ENCODE results near the gene CCDC120. TPM values are rescaled to one million over a fixed set of nuclear protein-coding genes. Genes with fewer than 3 reads are reported as not detected.

Gene CCDC120
- total RNA-seq, 1 experiment from 2014 or later, result 11.0 TPM

DNA sequence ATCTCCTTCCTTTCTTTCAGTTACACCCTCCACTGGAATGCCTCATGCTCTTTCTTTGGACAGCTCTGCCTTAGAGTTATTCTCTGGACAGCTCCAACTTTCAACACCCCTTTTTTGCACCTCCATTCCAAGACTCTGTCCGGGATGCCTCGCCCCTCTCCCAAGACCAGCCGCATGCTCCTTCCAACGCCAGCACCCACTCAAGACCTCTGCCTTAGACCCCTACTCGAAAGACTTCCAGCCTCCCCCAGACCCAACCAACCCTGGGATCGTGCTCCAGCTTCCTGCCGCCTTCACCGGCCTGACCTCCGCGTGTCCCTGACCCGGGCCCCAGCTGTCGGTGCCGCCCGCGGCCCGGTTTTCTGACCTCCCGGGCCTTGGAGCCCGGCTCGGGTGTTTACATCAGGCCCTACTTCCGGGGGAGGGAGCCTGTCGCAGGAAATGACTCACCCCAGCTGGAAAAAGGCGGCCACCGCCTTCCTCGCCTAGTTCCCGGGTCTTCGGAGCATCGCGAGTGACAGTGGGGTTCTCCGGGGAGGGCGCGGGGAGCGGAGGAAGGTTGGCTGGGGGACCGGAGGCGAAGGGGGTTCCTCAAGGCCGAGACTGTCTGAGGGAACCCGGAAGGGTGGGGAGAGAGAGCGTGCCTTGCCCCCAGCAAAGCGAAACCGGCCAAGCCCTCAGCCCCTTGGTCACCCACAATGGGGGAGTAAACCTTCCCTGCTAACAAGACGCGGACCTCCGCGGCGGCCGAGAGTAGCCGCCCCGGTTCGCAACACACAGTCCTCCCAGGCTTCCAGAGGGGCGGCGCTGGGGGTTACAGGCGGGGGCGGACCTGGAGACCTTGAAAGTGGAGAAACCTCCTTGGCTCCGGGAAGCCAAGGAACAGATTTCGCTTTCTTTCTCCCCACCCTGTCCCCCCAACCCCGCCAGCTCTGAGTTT is 21.0 kb downstream of the CCDC120 start, which contains the start of gene WDR45:
Gene WDR45 (minus strand): TSS at position 399 of the 940 bp plus-strand sequence. CDS start 1,792 bp downstream, outside the sequence.
- H3K4me1 ChIP-seq (ENCODE audit: control insufficient read depth, insufficient read depth, low read length), result no peaks in the 10 kb centered on the region; the same call in 1 of the 2 replicates
- in situ Hi-C loops (cut with HindIII; ENCODE audit: low pct_unique_long_range_greater_than_20kb, low sequenced_read_pairs), result no loop called here
- no peaks in the 10 kb centered on the region for H3K27me3 ChIP-seq (ENCODE audit: control insufficient read depth, insufficient read depth, low read length)
- BruUV-seq (replicated peaks), result TSS peak; percentile 97
- H3K36me3 ChIP-seq (ENCODE audit: control insufficient read depth, insufficient read depth, low read length), result no peaks in the 10 kb centered on the region
- TF ChIP-seq, protein P1, sequence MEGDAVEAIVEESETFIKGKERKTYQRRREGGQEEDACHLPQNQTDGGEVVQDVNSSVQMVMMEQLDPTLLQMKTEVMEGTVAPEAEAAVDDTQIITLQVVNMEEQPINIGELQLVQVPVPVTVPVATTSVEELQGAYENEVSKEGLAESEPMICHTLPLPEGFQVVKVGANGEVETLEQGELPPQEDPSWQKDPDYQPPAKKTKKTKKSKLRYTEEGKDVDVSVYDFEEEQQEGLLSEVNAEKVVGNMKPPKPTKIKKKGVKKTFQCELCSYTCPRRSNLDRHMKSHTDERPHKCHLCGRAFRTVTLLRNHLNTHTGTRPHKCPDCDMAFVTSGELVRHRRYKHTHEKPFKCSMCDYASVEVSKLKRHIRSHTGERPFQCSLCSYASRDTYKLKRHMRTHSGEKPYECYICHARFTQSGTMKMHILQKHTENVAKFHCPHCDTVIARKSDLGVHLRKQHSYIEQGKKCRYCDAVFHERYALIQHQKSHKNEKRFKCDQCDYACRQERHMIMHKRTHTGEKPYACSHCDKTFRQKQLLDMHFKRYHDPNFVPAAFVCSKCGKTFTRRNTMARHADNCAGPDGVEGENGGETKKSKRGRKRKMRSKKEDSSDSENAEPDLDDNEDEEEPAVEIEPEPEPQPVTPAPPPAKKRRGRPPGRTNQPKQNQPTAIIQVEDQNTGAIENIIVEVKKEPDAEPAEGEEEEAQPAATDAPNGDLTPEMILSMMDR (IDR thresholded peaks at IDR 0.05), result no peak
- no peak for TF ChIP-seq TCF7L2 (IDR thresholded peaks at IDR 0.05; ENCODE audit: low read depth, low read length)
- peak; percentile 79 for TF ChIP-seq POLR2AphosphoS5 (IDR thresholded peaks at IDR 0.05; ENCODE audit: low read depth, low read length)
- peak; percentile 76 for TF ChIP-seq SIN3A (IDR thresholded peaks at IDR 0.05; ENCODE audit: borderline replicate concordance, insufficient read depth, low read depth, low read length)
- TF ChIP-seq, protein P2, sequence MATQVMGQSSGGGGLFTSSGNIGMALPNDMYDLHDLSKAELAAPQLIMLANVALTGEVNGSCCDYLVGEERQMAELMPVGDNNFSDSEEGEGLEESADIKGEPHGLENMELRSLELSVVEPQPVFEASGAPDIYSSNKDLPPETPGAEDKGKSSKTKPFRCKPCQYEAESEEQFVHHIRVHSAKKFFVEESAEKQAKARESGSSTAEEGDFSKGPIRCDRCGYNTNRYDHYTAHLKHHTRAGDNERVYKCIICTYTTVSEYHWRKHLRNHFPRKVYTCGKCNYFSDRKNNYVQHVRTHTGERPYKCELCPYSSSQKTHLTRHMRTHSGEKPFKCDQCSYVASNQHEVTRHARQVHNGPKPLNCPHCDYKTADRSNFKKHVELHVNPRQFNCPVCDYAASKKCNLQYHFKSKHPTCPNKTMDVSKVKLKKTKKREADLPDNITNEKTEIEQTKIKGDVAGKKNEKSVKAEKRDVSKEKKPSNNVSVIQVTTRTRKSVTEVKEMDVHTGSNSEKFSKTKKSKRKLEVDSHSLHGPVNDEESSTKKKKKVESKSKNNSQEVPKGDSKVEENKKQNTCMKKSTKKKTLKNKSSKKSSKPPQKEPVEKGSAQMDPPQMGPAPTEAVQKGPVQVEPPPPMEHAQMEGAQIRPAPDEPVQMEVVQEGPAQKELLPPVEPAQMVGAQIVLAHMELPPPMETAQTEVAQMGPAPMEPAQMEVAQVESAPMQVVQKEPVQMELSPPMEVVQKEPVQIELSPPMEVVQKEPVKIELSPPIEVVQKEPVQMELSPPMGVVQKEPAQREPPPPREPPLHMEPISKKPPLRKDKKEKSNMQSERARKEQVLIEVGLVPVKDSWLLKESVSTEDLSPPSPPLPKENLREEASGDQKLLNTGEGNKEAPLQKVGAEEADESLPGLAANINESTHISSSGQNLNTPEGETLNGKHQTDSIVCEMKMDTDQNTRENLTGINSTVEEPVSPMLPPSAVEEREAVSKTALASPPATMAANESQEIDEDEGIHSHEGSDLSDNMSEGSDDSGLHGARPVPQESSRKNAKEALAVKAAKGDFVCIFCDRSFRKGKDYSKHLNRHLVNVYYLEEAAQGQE (IDR thresholded peaks at IDR 0.05; ENCODE audit: insufficient read depth in 1 of 2, low read depth in 2 of 2, low read length in 1 of 2), result peak in 1 of 2 experiments; percentile 47; a peak in 1 of 4 replicates
- ChIA-PET CTCF (no interaction called here), POLR2A (interaction anchor here (0.7 kb wide), 1 partner anchor 17 kb away, joined by 3 read pairs; no protein-coding TSS in a partner anchor)
- DNase-seq (ENCODE audit: low read depth, low spot score) (no peak), ATAC-seq (peak; percentile 93)
- H3K4me3 ChIP-seq (ENCODE audit: low read depth in 2 of 2, low read length in 2 of 2), result peak within 1 kb of the TSS; percentile 66 to 91
- intact Hi-C loops (cut with micrococcal nuclease; ENCODE audit: unreplicated experiment), result no loop called here
- no peaks in the 10 kb centered on the region for H3K9me3 ChIP-seq (ENCODE audit: control insufficient read depth, insufficient read depth, low read depth, low read length)
- H3K27ac ChIP-seq (ENCODE audit: low read length), result peak within 1 kb of the TSS; percentile 84

DNA sequence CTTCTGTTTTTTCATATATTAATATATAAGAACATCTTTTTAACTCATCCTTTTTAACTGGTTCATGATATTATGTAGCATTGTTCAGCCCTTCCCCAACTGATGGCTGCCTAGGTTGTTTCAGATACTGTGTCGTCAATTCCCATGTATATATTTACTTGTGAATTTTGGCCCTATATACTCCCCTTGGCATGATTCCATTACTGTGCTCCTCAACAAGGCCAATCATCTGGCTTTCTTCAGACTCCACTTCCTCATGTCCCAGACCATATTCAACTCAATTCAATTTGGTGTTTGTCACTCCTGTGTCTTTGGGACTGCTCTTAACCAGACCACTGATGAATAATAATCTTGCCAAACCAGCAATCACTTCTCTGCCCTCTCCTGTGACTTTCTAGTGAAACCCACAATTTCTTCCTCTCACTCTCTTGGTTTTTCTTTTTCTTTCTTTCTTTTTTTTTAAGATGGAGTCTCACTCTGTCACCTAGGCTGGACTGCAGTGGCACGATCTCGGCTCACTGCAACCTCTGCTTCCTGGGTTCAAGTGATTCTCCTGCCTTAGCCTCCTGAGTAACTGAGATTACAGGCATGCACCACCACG is 23.6 kb downstream of the CCDC120 start:
- H3K4me3 ChIP-seq (ENCODE audit: low read depth in 2 of 2, low read length in 2 of 2), result no peak overlapping the region
- BruUV-seq (replicated peaks), result no TSS peak
- DNase-seq (ENCODE audit: low read depth, low spot score), result no peak
- intact Hi-C loops (cut with micrococcal nuclease; ENCODE audit: unreplicated experiment), result no loop called here
- POLR2A ChIA-PET, result no interaction called here
- CTCF ChIA-PET, result no interaction called here
- TF ChIP-seq POLR2AphosphoS5 (IDR thresholded peaks at IDR 0.05; ENCODE audit: low read depth, low read length) (no peak), TCF7L2 (IDR thresholded peaks at IDR 0.05; ENCODE audit: low read depth, low read length) (no peak), SIN3A (IDR thresholded peaks at IDR 0.05; ENCODE audit: borderline replicate concordance, insufficient read depth, low read depth, low read length) (no peak)
- TF ChIP-seq, protein P2 (IDR thresholded peaks at IDR 0.05; ENCODE audit: insufficient read depth in 1 of 2, low read depth in 2 of 2, low read length in 1 of 2), result no peak
- TF ChIP-seq, protein P1 (IDR thresholded peaks at IDR 0.05), result no peak
- no peaks in the 10 kb centered on the region for H3K27me3 ChIP-seq (ENCODE audit: control insufficient read depth, insufficient read depth, low read length)
- no peaks in the 10 kb centered on the region for H3K36me3 ChIP-seq (ENCODE audit: control insufficient read depth, insufficient read depth, low read length)
- no peak overlapping the region for H3K27ac ChIP-seq (ENCODE audit: low read length)
- H3K4me1 ChIP-seq (ENCODE audit: control insufficient read depth, insufficient read depth, low read length), result no peaks in the 10 kb centered on the region; the same call in 1 of the 2 replicates
- ATAC-seq, result no peak
- no peaks in the 10 kb centered on the region for H3K9me3 ChIP-seq (ENCODE audit: control insufficient read depth, insufficient read depth, low read depth, low read length)
- in situ Hi-C loops (cut with HindIII; ENCODE audit: low pct_unique_long_range_greater_than_20kb, low sequenced_read_pairs), result no loop called here

All from Panc1 (cell line).